Cardiac fibroblast (primary cell): ENCODE data around the gene SCN4B.

Source experiments
- DNase-seq, 2 donors: peaks; one replicate each; pipeline versions ENCODE4 v3.0.0 to v3.0.0-alpha.2; 2010; ENCODE audit warnings: low read depth in 2 of 2
- H3K4me3 ChIP-seq, 2 donors: replicated peaks in 1 of 2; 1 replicate in 1 of 2; 2 replicates in 1 of 2; pipeline ENCODE4 v1.5.1; 2011; ENCODE audit warnings: low read depth in 2 of 2, low read length in 2 of 2, mild to moderate bottlenecking in 2 of 2, moderate library complexity in 1 of 2
- CTCF ChIP-seq: IDR thresholded peaks from one replicate; pipeline ENCODE4 v1.5.1; 2011; ENCODE audit warnings: low read depth, mild to moderate bottlenecking, low read length, inconsistent platforms

SCN4B gene

GRCh38 chr11:118102721-118103261, 49.8 kb downstream of the SCN4B start:
- no peak for TF ChIP-seq CTCF
- DNase-seq: no peak
- H3K4me3 ChIP-seq: no peak overlapping the region

- DNase-seq: no peak
- no peak for TF ChIP-seq CTCF
- no peak overlapping the region for H3K4me3 ChIP-seq
Observed at GRCh38 chr11:118100691-118101232, 51.9 kb downstream of the SCN4B start.

- no peak for TF ChIP-seq CTCF
- no peak for DNase-seq
- no peak overlapping the region for H3K4me3 ChIP-seq
Observed at GRCh38 chr11:118099838-118100556, 52.6 kb downstream of the SCN4B start.

- no peak overlapping the region for H3K4me3 ChIP-seq
- no peak for DNase-seq
- no peak for TF ChIP-seq CTCF
Observed at GRCh38 chr11:118098996-118099837, 53.4 kb downstream of the SCN4B start.

GRCh38 chr11:118095967-118096367, 56.7 kb downstream of the SCN4B start:
- no peak for DNase-seq
- H3K4me3 ChIP-seq: no peak overlapping the region
- no peak for TF ChIP-seq CTCF

GRCh38 chr11:118095493-118095892, 57.1 kb downstream of the SCN4B start:
- DNase-seq: no peak
- TF ChIP-seq CTCF: no peak
- H3K4me3 ChIP-seq: no peak overlapping the region
